HG03280 (cell line): ENCODE data around the gene EVL.

Experiments used
- ATAC-seq: cut with Tn5 transposase; IDR thresholded peaks from one replicate; pipeline ENCODE4 v1.9.1; 2021; ENCODE audit warnings: mild to moderate bottlenecking, moderate library complexity; ENCODE audit not compliant: unreplicated experiment

Gene EVL

DNA sequence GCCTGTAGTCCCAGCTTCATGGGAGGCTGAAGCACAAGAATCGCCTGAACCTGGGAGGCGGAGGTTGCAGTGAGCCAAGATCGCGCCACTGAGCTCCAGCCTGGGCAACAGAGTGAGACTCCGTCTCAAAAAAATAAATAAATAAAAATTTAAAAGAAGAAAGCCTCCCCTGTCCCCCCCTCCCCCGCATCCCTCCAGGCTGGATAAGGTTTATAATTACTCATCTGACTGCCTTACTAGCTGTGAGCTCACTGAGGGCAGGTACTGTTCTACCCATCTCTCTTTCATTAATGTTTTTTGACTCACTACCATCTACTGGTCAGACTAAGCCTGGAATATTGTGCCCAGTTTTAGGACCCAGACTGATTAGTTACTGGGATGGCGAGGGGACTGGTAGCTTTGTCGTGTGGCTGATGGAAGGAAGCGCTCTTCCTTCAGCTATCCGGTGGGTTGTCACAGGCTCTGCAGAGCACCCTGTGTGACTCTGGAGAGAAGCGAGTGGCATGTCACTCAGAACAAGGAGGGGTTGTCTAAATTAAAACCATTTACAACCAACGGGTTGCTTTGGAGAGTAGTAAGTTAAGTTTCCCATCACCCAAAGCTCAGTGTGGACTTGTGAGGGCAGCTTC lies 16.9 kb downstream of the EVL start:
- no peak for ATAC-seq

DNA sequence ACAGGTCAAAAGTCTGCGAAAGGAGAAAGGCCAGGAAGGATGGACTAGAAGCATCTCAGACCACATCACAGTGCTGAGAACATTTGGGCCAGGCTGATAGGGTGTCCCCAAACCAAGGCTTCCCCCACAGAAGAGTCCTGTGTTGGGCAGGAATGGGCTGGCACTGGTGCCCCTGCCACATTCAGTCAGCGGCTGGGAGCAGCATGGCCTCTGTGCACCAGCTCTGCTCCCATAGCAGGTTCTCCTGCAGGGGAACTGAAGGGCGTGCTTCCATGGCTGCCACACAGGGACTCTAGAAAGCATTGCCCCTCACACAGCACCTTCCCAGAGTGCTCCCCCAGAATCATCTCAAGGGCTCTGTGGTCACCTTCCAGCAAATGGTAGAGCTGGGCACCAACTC lies 17.5 kb downstream of the EVL start:
- no peak for ATAC-seq

DNA sequence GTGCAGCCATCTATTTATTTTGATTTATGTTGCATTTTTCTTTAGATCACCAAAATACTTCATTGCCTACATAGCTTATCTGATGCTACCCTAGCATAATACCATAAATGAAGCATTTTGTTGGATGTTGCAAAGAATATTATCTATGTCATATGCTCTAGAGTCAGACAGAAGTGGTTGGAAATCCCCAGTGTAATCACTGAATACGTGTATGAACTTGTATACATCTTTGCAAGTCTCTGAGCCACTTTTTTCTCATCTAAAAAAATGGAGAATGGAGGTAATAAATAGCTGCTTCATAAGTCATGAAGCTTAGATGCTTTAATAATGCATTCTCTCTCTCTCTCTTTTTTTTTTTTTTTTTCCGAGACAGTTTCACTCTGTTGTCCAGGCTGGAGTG lies 18.5 kb downstream of the EVL start:
- ATAC-seq = no peak

DNA sequence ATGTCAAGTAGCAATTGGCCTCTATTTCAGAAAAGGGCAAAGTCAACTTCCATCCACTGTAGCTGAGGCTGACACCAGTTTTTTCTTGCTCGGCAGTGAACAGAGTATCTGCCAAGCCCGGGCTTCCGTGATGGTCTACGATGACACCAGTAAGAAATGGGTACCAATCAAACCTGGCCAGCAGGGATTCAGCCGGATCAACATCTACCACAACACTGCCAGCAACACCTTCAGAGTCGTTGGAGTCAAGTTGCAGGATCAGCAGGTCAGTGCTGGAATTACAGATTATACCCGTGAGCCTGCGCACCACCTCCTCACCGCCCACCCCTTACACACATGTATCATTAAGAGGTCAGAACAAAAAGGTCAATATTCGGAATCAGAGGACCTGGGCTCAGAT lies 19.4 kb downstream of the EVL start:
- no peak for ATAC-seq

DNA sequence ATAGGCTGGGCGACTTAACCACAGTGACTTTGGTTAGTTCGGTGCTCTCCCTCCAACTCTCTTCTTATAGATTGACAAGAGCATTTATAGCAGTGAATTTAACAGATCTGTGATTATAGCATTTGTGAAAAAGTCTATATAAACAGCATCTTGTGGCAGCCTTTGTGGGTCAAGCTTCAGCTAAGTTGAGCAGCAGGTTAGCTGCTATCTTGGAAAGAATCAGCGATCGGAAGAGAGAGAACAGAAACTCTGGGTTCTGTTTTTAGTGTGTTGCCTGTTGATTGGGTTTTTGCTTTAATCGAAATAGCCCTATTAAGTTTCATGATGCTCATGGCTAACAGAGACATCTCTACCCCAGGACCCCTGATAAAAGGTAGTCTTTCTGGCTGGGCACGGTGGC lies 20.2 kb downstream of the EVL start:
- no peak for ATAC-seq

DNA sequence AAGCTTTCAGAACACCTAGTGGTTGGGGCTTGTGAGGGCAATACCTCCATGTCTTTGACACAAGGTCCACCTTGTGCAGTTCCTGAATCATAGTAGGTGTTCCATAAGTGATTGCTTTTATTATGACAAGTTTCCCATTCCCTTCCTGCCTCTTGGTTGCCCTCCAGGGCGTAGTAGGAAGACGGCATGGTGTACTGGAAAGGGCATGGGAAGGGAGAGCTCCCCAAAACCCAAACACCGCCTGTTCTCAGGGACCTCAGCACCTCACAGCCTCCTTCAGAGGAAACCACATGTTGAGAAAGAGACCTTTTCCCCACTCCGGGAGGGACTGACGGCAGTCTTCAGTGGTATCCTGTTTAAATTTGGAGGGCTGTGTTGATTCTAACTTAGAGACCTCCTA lies 21.1 kb downstream of the EVL start:
- ATAC-seq = no peak

DNA sequence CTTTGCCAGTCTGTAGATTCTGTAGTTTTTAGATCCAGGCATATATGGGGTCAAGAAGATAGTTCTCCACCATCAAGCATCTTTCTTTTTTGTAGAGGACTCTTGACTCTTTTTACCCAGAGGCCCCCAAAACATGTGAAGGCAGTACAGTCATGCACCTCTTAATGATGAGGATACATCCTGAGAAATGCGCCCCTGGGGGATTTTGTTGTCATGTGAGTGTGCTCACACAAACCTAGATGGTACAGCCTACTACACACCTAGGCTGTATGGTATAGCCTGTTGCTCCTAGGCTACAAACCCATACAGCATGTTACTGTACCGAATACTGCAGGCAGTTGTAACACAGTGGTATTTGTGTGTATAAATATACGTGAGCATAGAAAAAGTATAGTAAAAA lies 23.0 kb downstream of the EVL start:
- ATAC-seq = no peak

DNA sequence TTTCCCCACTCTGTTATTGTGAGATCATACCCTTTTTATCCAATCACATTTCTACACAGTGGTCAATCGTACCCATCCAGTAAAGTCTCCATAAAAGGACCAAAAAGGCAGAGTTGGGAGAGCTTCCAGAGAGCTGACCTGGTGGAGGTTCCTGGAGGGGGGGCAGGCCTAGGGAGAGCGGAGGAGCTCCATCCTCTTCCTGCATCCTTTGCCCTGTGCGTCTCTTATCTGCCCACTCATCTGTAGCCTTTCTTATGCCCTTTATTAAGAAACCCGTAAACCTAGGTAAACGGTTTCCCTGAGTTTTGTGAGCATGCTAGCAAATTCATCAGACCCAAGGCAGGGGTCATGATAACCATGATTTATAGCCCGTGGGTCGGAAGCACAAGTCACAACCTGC lies 26.2 kb downstream of the EVL start:
- ATAC-seq = no peak

DNA sequence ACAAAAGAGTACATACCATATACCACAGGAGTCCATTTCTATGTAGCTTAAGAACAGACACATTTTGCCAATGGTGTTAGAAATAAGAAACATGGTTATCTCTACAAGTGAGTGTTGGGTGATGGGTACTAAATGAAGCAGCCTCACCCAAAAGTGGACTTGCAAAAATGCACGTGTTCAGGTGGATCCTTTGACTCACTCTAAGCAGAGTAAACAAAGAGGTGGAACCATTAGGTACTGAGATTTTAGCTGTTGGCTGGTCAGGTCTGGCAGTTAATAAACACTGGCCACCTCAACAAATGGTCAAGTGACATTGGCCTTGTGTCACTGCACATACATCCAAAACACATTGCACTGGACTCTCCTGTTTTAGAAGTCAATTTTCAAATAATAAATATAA lies 27.6 kb downstream of the EVL start:
- no peak for ATAC-seq

DNA sequence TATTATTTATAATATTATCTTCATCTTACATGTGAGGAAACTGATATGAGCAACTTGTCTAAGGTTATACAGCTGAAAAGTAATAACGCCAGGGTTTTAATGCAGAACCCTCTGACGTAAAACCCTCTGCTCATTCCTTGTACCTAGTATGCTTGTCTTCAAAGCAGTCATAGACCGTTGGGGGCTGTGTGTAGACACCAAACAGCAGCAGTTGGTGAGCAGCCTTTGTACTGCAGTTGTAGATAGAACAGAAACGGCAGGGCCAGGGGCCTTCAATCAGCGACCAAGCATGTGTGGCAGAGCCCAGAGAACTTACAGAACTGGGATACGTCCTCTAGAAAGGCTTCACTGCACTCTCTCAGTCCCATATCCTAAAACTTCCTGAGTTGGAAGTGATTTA lies 28.1 kb downstream of the EVL start:
- no peak for ATAC-seq

DNA sequence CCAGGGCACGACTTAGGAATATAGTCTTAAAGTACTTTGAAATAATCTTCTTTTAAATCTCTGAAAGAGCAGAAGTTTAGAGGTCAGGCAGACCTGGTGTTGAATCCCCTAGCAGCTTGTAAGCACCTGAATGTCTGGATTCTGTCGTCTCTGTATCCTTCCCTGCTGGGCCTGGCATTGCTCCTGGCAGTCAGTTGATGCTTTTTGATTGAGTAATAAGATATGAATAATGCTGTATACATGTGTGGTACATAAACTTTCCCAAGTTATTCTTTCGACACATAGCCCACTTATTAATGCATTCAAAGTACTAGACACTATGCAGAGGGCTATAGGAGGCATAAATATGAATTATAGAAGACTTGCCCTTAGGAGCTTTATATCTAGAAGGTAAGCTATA lies 31.4 kb downstream of the EVL start:
- ATAC-seq = no peak

DNA sequence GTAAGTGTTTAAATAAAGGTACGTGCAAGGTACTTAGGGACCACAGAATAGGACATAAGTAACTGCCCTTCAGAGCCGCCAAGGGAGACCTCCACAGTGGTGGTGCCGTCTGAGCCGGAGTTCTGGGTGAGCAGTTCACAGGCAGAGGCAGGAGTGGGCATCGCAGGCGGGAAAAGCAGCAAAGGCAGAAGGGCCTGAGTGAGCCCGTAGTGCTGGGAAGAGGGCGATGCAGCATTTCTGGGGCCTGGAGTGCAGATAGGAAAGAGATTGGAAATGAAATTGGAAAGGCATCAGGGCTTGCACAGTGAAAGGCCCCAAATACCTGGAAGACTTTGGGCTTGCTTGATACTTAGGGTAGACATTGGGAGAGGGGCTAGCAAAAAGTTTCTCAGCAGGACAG lies 32.9 kb downstream of the EVL start:
- no peak for ATAC-seq

DNA sequence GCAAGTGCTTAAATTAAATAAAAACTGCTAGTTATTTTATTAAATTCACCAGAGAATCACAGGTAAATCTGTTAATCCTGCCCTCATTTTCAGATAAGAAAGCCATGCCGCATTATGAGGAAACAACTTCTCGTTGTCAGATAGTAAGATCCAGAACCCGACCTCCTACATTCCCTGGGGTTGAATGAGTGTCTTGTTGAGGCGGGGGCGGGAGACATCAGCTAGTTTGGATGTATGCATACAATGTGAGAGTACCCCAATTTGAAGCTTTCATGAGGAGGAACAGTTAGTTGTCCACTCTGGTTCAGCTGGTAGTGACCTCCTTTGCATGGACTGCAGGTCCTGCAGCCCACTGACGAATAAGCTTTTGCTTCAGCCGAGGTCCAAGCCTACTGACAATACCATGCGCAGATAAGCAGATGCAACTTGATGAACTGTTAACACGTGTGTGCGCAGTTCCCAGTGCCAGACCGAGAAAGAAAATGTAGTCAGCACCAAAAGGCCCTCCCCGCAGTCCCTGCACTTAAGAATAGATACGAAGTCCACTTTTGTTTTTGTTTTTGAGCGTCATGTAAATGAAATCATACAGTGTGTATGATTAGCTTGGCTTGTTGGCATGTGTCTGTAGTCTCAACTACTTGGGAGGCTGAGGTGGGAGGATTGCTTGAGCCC lies 34.9 kb downstream of the EVL start:
- ATAC-seq = no peak

DNA sequence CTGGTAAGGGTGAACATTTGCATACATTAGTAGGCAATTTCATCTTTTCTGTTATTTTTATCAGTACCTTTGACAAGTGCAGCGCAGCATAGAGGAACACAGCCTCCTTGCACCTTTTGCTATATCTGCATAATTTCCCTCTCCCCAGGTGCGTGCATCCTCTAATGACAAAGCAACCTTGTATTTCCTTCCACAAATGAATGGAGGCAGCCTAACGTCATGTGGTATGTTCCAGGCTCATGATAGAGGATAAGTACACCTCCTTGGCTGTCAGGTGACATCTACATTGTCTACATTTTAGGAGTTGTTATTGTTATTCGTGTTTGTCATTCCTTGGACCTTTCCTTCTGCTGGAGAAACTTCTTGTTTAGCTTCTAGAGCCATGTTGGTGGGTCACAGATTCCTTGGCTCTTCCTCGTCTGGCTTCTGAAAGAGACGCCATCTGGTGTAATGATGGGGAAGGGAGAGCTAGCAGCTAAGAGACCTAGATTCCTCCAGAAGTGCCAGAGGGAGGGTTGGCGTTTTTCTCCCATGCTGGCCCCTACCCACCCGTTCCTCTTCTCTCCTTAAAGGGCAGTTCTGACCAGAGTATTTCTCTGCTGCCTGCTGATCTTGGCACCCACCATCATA lies 37.0 kb downstream of the EVL start:
- ATAC-seq = no peak

DNA sequence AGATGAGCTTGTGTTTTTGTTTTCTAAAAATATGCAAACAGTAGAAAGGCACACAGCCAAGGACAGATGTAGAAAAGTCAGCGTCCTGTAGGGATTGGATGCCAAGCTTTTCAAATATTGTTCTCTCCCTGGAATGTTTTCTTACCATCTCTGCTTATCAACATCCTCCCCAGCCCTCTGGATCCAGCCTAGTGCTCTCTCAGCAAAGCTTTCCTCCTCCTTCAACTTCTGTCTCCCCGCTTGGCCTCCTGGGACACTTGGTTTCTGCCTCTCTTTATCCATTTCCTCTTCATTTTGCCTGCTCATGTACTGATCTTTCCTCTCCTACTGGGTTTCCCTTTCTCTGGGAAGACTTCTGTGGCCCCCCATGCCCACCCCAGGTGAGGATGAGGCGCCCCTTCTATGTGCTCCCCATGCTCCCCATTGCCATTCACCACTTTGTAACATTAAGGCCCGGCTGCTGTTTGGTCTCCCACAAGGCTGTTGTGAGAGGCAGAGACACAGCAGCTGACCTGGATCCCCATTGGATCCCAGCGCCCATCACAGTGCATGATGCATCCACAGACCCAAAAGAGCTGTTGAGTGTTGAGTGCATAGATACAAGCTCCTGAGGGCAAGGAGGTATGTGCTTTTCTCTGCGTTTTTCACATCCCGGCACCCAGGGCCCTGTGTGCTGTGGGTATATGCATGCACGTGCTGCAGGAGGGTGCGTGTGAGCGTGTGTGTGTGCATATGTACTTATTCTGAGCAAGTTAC lies 38.2 kb downstream of the EVL start:
- no peak for ATAC-seq

DNA sequence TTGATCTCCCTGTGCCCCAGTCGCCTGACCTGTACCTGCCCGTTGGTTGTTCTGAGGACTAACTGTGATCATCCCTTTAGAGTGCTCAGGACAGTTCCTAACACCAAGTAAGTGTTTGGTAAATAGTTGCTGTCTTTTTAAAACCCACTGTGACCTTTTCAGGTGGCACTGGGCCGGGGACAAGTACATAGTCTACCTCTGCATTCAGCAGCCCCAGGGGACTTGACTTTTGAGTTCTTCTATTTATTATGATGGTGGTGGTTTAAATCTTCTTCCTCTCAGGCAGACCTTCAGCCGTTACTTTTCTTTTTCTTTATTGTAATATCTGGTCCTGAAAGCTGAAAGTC lies 38.8 kb downstream of the EVL start:
- no peak for ATAC-seq

DNA sequence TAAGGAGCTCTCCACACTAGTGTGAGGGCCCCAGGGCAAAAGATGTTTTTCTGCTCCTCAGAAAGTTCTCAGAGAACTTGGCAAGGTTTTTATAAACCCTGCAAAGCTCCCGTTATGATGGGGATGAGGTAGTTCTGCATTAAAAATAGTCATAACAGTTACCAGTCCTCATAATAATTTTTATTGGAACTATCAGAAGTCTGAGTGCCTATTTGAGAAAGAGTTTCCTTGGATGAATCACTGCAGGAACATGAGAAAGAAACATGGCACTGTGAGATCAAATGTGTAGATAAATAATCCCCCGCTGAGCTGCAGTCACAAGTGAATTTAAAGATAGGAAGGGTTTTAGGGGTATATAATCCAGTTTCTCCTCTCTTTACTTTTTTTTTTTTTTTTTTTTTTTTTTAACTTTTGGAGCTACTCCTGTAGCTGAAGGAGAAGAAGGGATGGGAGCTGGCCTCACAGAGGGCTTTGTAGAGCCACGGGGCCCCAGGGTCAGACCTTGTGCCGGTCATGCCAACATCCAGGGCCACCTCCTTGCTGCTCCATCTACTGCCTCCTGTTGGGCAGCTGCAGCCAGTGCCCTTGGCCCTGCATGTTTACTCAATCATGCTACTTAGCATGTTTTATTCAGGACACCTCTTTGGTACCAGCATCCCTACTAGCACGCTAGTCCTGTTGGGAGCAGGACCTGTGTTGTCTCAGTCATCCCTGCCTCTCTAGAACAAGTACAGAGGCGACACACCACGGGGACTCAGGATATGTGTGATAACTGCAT lies 39.5 kb downstream of the EVL start:
- ATAC-seq = no peak

DNA sequence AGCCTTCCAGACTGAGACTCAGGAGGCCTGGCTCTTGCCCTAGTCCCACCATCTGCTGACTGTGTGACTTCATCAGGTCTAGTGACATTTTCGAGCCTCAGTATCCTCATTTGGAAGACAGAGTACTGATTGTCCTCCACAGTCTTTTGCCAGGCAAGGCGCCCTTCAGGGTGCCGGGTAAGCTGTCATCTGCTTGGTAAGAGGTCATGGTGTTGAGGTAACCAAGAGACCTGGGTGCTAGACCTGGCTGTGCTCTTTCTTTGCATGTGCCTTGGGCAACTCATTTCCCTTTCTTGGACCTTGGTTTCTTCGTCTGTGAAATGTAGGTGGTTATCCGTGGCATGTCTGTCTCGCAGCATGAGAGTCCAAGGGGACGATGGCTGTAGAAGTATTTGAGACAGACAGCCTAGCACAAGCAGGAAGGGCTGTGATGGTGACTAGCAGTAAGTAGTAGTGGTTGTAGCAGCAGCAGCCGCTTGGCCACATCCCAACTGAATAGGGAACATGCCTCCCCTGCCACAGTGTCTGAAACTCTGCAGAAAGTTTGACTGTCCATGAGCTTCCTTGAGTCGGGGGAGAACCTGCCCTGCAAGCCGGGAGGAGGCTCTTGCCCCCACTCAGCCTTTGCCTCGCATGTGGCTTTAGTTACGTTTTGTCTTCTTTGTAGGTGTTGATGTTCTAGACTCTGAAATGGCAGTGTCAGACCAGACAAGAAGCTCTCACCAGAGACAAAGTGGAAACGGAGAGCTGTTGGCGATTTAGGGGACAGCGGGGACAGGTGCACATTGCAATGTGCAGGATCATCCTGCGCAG lies 40.3 kb downstream of the EVL start:
- no peak for ATAC-seq

DNA sequence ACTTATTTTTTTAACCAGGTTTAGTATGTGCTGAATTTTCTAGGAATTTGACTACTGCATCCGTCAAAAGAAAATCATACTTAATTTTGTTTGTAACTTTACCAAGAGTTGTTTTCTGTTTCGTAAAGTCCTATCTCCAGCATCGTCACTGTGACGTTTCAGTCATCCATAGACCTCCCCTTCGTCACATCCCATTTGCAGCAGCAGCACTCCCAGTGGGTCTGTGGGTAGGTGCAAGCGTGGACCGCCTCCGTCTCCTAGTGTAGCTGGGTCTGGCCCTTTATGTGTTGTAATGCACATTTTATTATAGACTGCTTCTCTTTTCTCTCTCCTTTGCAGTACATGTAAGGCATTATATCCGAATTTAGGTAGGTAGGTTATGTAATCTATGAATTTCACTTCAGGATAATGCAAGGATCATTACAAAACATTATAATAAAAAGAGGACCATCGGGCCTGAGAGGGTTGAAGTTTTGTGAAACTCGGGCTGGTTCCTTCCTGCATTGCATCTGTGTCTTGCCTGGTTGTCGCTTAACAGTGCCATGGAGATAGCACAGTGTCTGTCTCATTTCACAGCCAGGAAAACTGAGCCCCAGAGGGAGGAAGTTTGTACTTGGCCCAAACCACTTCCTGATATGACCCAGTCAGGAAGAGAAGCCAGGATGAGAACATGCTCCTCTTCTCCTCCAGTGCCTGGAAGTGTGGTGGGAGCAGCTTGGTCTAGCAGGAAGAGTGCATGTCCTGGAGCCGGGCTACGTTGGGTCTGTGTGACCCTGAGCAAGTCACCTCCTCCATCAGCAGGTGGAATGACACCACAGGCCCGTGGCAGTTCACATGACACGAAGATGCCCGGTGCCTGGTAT lies 41.3 kb downstream of the EVL start:
- no peak for ATAC-seq

DNA sequence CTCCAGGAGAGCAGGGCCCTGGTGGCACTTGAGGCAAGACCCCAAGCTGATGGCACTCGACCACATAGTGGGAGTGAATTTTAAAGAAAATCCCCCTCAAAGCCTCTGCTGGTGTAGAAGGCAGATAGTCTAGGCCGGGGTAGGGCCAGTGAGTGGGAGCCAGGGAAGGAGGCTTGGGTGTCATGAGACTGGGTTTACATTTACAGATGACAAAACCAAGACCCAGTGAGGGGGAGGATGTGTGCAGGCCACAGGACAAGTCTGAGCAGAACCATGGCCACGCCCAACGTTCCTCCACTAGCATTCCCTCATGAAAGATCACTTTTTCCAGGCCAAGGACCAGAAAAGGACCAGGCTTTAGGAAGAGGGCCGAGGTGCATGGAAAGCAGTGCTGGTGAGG lies 42.0 kb downstream of the EVL start:
- ATAC-seq = no peak
